Neural progenitor cell (in vitro differentiated cells): ENCODE results near the gene DPYD.

Experiments used
- CTCF ChIP-seq: fragments of 200-600 bp; sonication (generic); IDR thresholded peaks from 2 replicates; pipeline ENCODE4 v1.5.1; 2017; ENCODE audit warnings: antibody characterized with exemption, mild to moderate bottlenecking
- EZH2 ChIP-seq: fragments of 200-600 bp; sonication (generic); IDR thresholded peaks from 2 replicates; pipeline ENCODE4 v1.6.1; 2017; ENCODE audit warnings: antibody characterized with exemption, mild to moderate bottlenecking, moderate library complexity
- EZH2phosphoT487 ChIP-seq: fragments of 200-600 bp; sonication (generic); IDR thresholded peaks from 2 replicates; pipeline ENCODE4 v1.6.1; 2017; ENCODE audit warnings: antibody characterized with exemption

DNA sequence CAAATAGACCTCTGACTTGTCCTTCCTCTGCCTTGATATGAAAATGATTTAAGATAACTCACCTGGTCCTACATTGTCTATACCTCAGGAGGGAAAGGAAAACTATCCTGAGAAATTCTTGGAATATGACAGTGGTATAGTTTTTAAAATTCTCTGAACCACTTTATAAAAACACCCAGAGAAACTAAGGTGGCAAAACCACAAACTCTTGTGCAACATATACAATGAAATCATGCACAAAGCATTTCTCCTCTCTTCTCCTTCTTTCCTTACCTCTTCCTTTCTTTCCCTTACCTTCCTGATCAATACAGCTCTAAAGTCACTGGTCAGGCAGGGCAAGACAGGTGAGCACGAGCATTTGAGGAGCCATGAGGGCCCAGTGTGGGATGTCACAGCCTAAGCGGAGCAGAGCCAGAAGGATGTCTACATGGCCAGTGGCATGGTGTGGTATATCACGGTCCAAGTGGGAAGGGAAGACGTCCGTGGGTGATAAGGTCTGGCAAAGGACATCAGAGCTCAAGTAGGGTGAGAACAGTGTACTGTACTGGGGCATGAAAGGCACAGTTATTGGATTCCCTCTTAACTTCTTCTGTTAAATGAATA, 543.3 kb downstream of the DPYD start:
- TF ChIP-seq CTCF (no peak), EZH2 (no peak), EZH2phosphoT487 (no peak)
